DMS 273 (cell line): Measurements from ENCODE around the gene SYNJ2.
"Not testable (repeated sequence)": the region's sequence is repeated elsewhere in the genome, so short reads cannot be mapped to it uniquely, and the experiment has no call there.

Experiments
- DNase-seq: peaks from one replicate; lab custom pipeline; 2025; ENCODE audit not compliant: unreplicated experiment; lab: John Stamatoyannopoulos, UW

SYNJ2 gene

GRCh38 chr6:157981395-157982101, at the start of gene SYNJ2:
SYNJ2 (plus strand) TSS chr6:157981863; CDS start chr6:157981962, 99 bp downstream.
- peak; percentile 91 for DNase-seq

GRCh38 chr6:157935786-157936185, 45.9 kb upstream of the SYNJ2 start:
- no peak for DNase-seq

- no peak for DNase-seq
These were observed 44.3 kb upstream of the SYNJ2 start for GRCh38 chr6:157937318-157937717.

- DNase-seq, result no peak
These were observed 43.7 kb upstream of the SYNJ2 start for GRCh38 chr6:157937916-157938315.

- DNase-seq, result not testable (repeated sequence)
These were observed 41.2 kb upstream of the SYNJ2 start for GRCh38 chr6:157940375-157941036.

GRCh38 chr6:157941101-157941863, 40.4 kb upstream of the SYNJ2 start:
- DNase-seq, result no peak

GRCh38 chr6:157942351-157942750, 39.3 kb upstream of the SYNJ2 start:
- DNase-seq, result no peak

GRCh38 chr6:157943249-157943963, 38.3 kb upstream of the SYNJ2 start:
- DNase-seq, result no peak

GRCh38 chr6:157943964-157944283, 37.7 kb upstream of the SYNJ2 start:
- no peak for DNase-seq

GRCh38 chr6:157944983-157945931, 36.4 kb upstream of the SYNJ2 start:
- DNase-seq, result no peak

GRCh38 chr6:157946053-157946617, 35.5 kb upstream of the SYNJ2 start:
- no peak for DNase-seq

- DNase-seq, result peak; percentile 44
These were observed 34.7 kb upstream of the SYNJ2 start for GRCh38 chr6:157946865-157947532.

GRCh38 chr6:157950899-157951298, 30.8 kb upstream of the SYNJ2 start:
- DNase-seq, result not testable (repeated sequence)

GRCh38 chr6:157951828-157952227, 29.8 kb upstream of the SYNJ2 start:
- no peak for DNase-seq

- no peak for DNase-seq
These were observed 28.8 kb upstream of the SYNJ2 start for GRCh38 chr6:157952861-157953351.

- no peak for DNase-seq
These were observed 28.0 kb upstream of the SYNJ2 start for GRCh38 chr6:157953580-157954091.

GRCh38 chr6:157954150-157955117, 27.2 kb upstream of the SYNJ2 start:
- no peak for DNase-seq

GRCh38 chr6:157955675-157956074, 26.0 kb upstream of the SYNJ2 start:
- no peak for DNase-seq
